Heart left ventricle (tissue), 16 donors: ENCODE data around the gene ALK. TPM values are rescaled to one million over a fixed set of nuclear protein-coding genes. Genes with fewer than 3 reads are reported as not detected.

Experiments used
- ATAC-seq, 4 donors: fragments of 200-7000 bp; cut with Tn5 transposase; one replicate each; pipeline ENCODE4 v1.9.1; 2020 to 2022; ENCODE audit warnings: moderate library complexity in 4 of 4, mild to moderate bottlenecking in 3 of 4, moderate number of reproducible peaks in 1 of 4
- DNase-seq, 5 donors: peaks; one replicate each; pipeline ENCODE4 v3.0.0-alpha.2; 2020
- H3K27ac ChIP-seq, 12 donors: fragments of 200-600 bp; sonication (generic) in 4 of 12; one replicate each; pipeline versions ENCODE4 v1.5.0 to v1.8.0; 2016 to 2022; ENCODE audit warnings: mild to moderate bottlenecking in 2 of 12
- H3K27me3 ChIP-seq, 9 donors: fragments of 200-600 bp; sonication (generic) in 2 of 9; one replicate each; pipeline versions ENCODE4 v1.5.1 to v1.8.0; 2016 to 2022; ENCODE audit warnings: mild to moderate bottlenecking in 3 of 9
- H3K36me3 ChIP-seq, 9 donors: fragments of 200-600 bp; sonication (generic) in 2 of 9; one replicate each; pipeline versions ENCODE4 v1.5.0 to v1.8.0; 2018 to 2022; ENCODE audit warnings: mild to moderate bottlenecking in 2 of 9
- H3K4me1 ChIP-seq, 12 donors: fragments of 200-600 bp; sonication (generic) in 4 of 12; one replicate each; pipeline versions ENCODE4 v1.5.0 to v1.8.0; 2016 to 2022; ENCODE audit warnings: mild to moderate bottlenecking in 3 of 12
- H3K4me3 ChIP-seq, 12 donors: fragments of 200-600 bp; sonication (generic) in 4 of 12; one replicate each; pipeline versions ENCODE4 v1.5.0 to v1.8.0; 2017 to 2022; ENCODE audit warnings: mild to moderate bottlenecking in 9 of 12, moderate library complexity in 4 of 12
- H3K9me3 ChIP-seq, 12 donors: fragments of 200-600 bp; sonication (generic) in 4 of 12; one replicate each; pipeline versions ENCODE4 v1.5.0 to v1.8.0; 2016 to 2022; ENCODE audit warnings: mild to moderate bottlenecking in 1 of 12
- POLR2A ChIP-seq, 2 donors: fragments of 450-650 bp; IDR thresholded peaks; one replicate each; pipeline ENCODE4 v1.6.1; 2017; ENCODE audit warnings: antibody characterized with exemption in 2 of 2, mild to moderate bottlenecking in 2 of 2, moderate library complexity in 2 of 2
- WGBS, 4 donors: extraction: QIAGEN DNeasy Blood & Tissue Kit in 2 of 4; methylation state at CpG; one replicate each; pipeline versions ENCODE4 v1.1.5 to v1.1.7; 2013 to 2018; 5-methylcytosine and 5-hydroxymethylcytosine counted together
- intact Hi-C, 10 donors: fragments of 100-400 bp; cut with DNase I; formaldehyde crosslinking; loops; one replicate each; pipeline versions ENCODE4 v1.11.1 to v1.14.2; 2022
- polyA plus RNA-seq, 2 donors: library from polyadenylated mRNA; stranded (reverse); fragments of 200-250 nt; gene quantifications; one replicate each; pipeline ENCODE4 v1.2.3, GENCODE V29; 2013
- total RNA-seq, 9 donors: library from RNA; depleted of rRNA in 2 of 9; stranded (reverse); fragments of >200 nt in 2 of 9; fragmentation: NEBNext Ultra II Directional in 3 of 9; extraction: Animal tissue kit (Norgen Biotek cat#: 25700) in 3 of 9; gene quantifications; one replicate each; pipeline versions ENCODE4 v1.1.0 to v1.2.4, GENCODE V29; 2016 to 2023
- TF ChIP-seq, protein P1 (sequence below), 12 donors: fragments of 200-600 bp; sonication (generic) in 4 of 12; IDR thresholded peaks; one replicate each; pipeline versions ENCODE4 v1.5.0 to v1.8.0; 2018 to 2022; ENCODE audit warnings: antibody characterized with exemption in 12 of 12, mild to moderate bottlenecking in 5 of 12
- donor health status: ischemic (EF 13 %, LVEDD 7.1; RV severe dilation, severe dysfunction).
- donor health status: healthy with polysubstance abuse.
- donor health status: DM: no; HTN: yes; CAD: no.
- donor health status: DM: no; HTN: no; CAD: no.
- donor health status: ischemic (EF 25% LVEDD 6.9; RV normal size, moderate dysfunction).
- donor health status: ischemic (EF 25% LVEDD 5.7; RV mildly dilated, moderate dysfunction).
- donor health status: healthy.
- donor health status: DM: yes; HTN: yes; CAD: no.
- donor health status: ischemic (EF 35%, LVEDD 5.7; RV mildly dilated, moderate dysfunction).
- donor health status: nonischemic (EF 11% LVEDD 7.7; RV severe dilation, severe dysfunction).
- donor health status: DM: yes; HTN: yes; CAD: no.
- donor health status: PGD.
- donor health status: ischemic (EF 29% LVEDD 5.4; RV normal size, mild dysfunction).
- donor health status: nonischemic (EF 23%, LVEDD 6.1; RV moderate dilation, normal function).

The ALK gene
- total and polyA plus RNA-seq, 11 donors, result 0.05 to 0.50 (median 0.13) TPM; not detected in 5

DNA sequence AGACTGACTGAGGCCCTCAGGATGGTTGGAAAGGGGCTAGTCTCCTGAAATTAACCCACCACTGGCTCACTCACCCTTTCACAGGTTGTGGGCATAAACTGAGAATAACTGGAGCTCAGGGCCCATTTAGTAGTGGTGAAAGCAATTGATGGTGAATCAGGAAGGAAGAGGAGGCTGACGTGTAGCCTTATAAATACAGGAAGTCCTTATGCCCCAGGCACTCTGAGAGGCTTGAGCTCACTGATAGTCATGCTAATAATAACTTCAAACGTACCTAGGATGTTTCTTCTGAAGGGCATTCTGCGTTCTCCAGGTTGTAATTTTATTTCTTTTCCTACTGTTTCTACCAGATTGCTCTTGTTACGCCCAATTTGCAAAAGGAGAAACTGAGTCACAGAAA lies 477.8 kb downstream of the ALK start:
- no peaks in the 10 kb centered on the region for H3K36me3 ChIP-seq
- H3K9me3 ChIP-seq, result no peaks in the 10 kb centered on the region
- DNase-seq (no peak), ATAC-seq (peak in 3 of 4 donors; percentile 82 to 89 (median 86))
- TF ChIP-seq, protein P1, sequence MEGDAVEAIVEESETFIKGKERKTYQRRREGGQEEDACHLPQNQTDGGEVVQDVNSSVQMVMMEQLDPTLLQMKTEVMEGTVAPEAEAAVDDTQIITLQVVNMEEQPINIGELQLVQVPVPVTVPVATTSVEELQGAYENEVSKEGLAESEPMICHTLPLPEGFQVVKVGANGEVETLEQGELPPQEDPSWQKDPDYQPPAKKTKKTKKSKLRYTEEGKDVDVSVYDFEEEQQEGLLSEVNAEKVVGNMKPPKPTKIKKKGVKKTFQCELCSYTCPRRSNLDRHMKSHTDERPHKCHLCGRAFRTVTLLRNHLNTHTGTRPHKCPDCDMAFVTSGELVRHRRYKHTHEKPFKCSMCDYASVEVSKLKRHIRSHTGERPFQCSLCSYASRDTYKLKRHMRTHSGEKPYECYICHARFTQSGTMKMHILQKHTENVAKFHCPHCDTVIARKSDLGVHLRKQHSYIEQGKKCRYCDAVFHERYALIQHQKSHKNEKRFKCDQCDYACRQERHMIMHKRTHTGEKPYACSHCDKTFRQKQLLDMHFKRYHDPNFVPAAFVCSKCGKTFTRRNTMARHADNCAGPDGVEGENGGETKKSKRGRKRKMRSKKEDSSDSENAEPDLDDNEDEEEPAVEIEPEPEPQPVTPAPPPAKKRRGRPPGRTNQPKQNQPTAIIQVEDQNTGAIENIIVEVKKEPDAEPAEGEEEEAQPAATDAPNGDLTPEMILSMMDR (IDR thresholded peaks at IDR 0.05), result no peak
- peak overlapping the region in 2 of 12 donors; percentile 16 to 43 for H3K27ac ChIP-seq
- H3K27me3 ChIP-seq, result no peaks in the 10 kb centered on the region
- peaks cover 0 to 10% (median 0%) of the 10 kb centered on the region in 12 donors for H3K4me1 ChIP-seq
- WGBS, 4 donors, result 9 to 35% (median 24%) methylated on average over 4 of the region's 4 CpGs
- intact Hi-C loops, result no loop called here
- H3K4me3 ChIP-seq, result no peak overlapping the region

DNA sequence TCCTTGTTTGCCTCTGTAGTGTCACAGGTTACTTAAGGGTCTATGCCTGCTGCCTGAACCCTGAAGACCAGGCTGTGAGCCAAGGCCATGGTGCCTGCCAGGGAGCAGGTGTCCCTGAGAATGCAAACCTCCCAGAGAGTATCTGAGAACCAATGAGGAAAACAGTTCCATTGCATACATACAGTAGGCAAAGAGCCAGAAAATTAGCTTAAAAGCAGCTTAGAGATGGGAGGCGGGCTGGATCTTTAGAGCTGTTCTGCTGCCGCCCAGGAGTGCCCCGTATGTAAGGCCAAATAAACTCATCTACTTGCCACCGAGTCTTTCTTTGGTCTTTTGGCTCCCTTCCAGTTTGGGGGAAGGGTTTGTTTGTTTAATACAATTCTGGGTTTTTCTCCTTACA lies 478.2 kb downstream of the ALK start:
- Histone ChIP-seq H3K36me3 (no peaks in the 10 kb centered on the region), H3K27me3 (no peaks in the 10 kb centered on the region), H3K27ac (peak overlapping the region in 1 of 12 donors; percentile 16), H3K9me3 (no peaks in the 10 kb centered on the region), H3K4me1 (peaks cover 0 to 10% (median 0%) of the 10 kb centered on the region in 12 donors), H3K4me3 (no peak overlapping the region)
- TF ChIP-seq POLR2A (IDR thresholded peaks at IDR 0.05), result no peak
- TF ChIP-seq, protein P1 (IDR thresholded peaks at IDR 0.05), result no peak
- peak in 1 of 4 donors; percentile 23 for ATAC-seq
- intact Hi-C loops, result no loop called here
- 65 to 73% (median 69%) methylated on average over 4 of the region's 4 CpGs for WGBS, 4 donors
- no peak for DNase-seq

DNA sequence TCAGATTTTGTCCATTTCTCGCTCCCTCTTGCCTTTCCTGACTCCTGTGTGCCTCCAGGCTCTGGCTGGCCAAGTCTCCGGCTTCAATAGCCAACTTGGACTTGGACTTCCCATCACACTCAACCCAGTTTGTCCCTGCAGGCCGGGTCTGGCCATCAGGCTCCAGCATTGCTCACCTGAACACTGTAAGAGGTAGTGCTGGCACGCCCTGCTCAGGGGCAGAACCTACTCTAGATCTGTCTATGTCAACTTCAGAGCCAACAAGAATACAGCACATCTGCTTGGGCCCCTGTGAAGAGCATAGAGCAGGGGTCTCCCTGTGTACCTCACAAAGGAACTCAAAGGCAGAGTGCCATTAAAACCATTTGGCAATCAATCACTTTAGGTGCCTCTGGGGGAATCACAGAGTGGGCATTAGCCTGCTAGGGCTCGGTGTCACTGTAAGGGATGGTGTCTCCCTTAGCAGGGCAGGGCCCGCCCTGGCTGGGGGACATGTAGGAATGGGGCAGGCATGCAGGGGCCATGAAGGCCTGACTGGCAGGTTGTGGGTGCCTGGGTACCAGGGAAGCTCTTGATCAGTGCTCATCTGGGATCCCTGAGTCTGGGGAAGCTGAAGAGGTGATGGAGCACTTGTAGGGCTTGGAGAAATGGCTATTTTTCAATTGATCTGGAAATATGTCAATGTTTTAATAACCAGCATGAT lies 480.3 kb downstream of the ALK start:
- no peak for DNase-seq
- 73 to 85% (median 82%) methylated on average over 6 of the region's 6 CpGs for WGBS, 4 donors
- intact Hi-C loops, result no loop called here

DNA sequence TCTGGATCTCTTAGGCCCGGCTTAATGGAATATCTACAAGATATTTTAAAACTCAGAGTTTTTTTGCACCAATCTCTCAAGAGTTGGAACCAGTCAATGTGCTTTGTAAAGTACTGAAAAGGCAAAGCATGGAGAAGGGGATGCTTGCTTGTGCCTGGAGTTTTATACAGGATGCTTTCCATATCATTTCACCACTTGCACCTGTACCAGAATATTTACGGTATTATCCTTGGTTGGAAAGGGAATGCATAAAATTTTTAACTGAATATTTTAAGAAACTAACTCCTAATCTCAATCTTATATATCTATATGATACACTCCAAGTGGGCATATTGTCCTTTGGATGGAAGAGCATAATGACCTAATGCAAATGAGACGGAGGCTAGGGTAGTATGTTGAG lies 487.5 kb downstream of the ALK start:
- H3K9me3 ChIP-seq, result no peaks in the 10 kb centered on the region
- ATAC-seq (no peak), DNase-seq (no peak)
- TF ChIP-seq POLR2A (IDR thresholded peaks at IDR 0.05), result no peak
- TF ChIP-seq, protein P1 (IDR thresholded peaks at IDR 0.05), result no peak
- WGBS, 4 donors, result 88 to 93% (median 91%) methylated on average over 3 of the region's 3 CpGs
- H3K36me3 ChIP-seq, result no peaks in the 10 kb centered on the region
- H3K4me1 ChIP-seq, result no peaks in the 10 kb centered on the region
- H3K4me3 ChIP-seq, result no peak overlapping the region
- H3K27ac ChIP-seq, result no peak overlapping the region
- intact Hi-C loops, result loop anchor here in 1 of 10 donors (5.0 kb wide), 1 partner anchor 193 kb away; no protein-coding TSS in a partner anchor
- H3K27me3 ChIP-seq, result peaks cover 0 to 3% (median 0%) of the 10 kb centered on the region in 9 donors

More for the DNA sequence above, 480.3 kb downstream of the ALK start:
- Histone ChIP-seq H3K9me3 (no peaks in the 10 kb centered on the region), H3K36me3 (no peaks in the 10 kb centered on the region), H3K4me1 (peaks cover 0 to 10% (median 0%) of the 10 kb centered on the region in 12 donors), H3K4me3 (no peak overlapping the region), H3K27me3 (no peaks in the 10 kb centered on the region), H3K27ac (no peak overlapping the region)
- ATAC-seq, result no peak
- TF ChIP-seq, protein P1 (IDR thresholded peaks at IDR 0.05), result no peak
- no peak for TF ChIP-seq POLR2A (IDR thresholded peaks at IDR 0.05)
